Measurements from ENCODE around the gene XXYLT1. TPM values are rescaled to one million over a fixed set of nuclear protein-coding genes. Genes with fewer than 3 reads are reported as not detected.

XXYLT1 gene
- total and polyA plus RNA-seq, 10 of the 15 experiments (the other 5 are each of a cell fraction or from before 2014, with no cell fraction given) = 1.2 to 14.2 (median 9.3) TPM

DNA sequence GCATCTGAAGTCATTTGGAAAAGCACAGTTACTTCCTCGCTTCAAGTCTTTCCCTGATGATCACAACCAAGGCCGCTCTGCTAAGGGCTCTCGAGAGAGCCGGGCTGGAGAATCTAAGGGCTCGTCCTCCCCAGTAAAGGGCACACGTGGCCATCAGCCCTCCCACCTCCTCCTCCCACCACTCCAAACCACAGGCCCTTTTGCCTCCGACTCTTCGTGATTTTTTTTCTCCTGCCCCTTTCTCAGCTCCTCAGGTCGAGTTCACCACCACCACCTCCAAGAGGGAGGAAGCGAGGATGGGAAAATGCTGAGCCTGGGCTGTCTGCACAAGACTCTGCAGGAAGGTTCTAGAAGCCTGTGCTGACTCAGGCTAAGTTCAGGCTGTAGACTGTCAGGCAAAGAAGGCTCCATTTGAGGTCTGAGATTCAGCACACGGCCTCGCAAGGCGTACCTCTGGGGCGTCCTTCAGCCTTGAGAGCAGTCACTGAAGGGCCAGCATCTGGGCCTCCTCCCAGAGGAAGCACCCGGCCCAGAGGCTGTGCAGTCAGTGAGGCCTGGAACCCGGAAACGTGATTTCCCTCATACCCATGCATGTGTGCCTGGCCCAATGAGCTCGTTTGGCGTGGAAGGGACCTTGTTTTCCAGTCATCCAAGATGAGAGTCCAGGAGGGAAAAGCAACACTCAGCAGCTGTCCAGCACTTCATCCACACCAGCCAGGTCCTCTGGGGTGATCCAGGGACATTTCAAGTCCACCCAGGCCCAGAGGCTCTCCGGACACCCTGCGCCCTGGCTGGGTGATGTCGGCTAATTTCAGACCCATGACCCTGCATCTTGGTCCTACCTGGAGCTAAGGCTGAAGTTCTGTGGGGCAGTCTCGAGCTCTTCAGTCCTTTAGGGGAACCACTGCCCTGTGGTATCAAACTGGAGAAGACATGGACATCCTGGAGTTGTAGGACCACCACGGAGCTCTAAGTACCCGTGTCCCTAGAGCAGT, 196.8 kb downstream of the XXYLT1 start:
- BruUV-seq (replicated peaks) = no TSS peak
- CTCF ChIA-PET = interaction anchor here (0.9 to 1.0 kb wide), 2 partner anchors 33 to 196 kb away, joined by 3 read pairs; no protein-coding TSS in a partner anchor
- in situ Hi-C loops (cut with MboI) = no loop called here
- TF ChIP-seq SRF (IDR thresholded peaks at IDR 0.05; ENCODE audit: low read depth in 2 of 2, low read length in 2 of 2) (no peak), POLR2AphosphoS2 (IDR thresholded peaks at IDR 0.05; ENCODE audit: low read depth, low read length) (no peak), TCF3 (IDR thresholded peaks at IDR 0.05; ENCODE audit: borderline replicate concordance, insufficient read depth, low read depth, low read length) (no peak), CEBPB (IDR thresholded peaks at IDR 0.05; ENCODE audit: borderline replicate concordance in 1 of 2, low read depth in 2 of 2, low read length in 2 of 2) (no peak), SIN3A (IDR thresholded peaks at IDR 0.05; ENCODE audit: low read depth, low read length) (no peak)
- TF ChIP-seq, protein P1, sequence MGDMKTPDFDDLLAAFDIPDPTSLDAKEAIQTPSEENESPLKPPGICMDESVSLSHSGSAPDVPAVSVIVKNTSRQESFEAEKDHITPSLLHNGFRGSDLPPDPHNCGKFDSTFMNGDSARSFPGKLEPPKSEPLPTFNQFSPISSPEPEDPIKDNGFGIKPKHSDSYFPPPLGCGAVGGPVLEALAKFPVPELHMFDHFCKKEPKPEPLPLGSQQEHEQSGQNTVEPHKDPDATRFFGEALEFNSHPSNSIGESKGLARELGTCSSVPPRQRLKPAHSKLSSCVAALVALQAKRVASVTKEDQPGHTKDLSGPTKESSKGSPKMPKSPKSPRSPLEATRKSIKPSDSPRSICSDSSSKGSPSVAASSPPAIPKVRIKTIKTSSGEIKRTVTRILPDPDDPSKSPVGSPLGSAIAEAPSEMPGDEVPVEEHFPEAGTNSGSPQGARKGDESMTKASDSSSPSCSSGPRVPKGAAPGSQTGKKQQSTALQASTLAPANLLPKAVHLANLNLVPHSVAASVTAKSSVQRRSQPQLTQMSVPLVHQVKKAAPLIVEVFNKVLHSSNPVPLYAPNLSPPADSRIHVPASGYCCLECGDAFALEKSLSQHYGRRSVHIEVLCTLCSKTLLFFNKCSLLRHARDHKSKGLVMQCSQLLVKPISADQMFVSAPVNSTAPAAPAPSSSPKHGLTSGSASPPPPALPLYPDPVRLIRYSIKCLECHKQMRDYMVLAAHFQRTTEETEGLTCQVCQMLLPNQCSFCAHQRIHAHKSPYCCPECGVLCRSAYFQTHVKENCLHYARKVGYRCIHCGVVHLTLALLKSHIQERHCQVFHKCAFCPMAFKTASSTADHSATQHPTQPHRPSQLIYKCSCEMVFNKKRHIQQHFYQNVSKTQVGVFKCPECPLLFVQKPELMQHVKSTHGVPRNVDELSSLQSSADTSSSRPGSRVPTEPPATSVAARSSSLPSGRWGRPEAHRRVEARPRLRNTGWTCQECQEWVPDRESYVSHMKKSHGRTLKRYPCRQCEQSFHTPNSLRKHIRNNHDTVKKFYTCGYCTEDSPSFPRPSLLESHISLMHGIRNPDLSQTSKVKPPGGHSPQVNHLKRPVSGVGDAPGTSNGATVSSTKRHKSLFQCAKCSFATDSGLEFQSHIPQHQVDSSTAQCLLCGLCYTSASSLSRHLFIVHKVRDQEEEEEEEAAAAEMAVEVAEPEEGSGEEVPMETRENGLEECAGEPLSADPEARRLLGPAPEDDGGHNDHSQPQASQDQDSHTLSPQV (IDR thresholded peaks at IDR 0.05) = no peak
- TF ChIP-seq, protein P2, sequence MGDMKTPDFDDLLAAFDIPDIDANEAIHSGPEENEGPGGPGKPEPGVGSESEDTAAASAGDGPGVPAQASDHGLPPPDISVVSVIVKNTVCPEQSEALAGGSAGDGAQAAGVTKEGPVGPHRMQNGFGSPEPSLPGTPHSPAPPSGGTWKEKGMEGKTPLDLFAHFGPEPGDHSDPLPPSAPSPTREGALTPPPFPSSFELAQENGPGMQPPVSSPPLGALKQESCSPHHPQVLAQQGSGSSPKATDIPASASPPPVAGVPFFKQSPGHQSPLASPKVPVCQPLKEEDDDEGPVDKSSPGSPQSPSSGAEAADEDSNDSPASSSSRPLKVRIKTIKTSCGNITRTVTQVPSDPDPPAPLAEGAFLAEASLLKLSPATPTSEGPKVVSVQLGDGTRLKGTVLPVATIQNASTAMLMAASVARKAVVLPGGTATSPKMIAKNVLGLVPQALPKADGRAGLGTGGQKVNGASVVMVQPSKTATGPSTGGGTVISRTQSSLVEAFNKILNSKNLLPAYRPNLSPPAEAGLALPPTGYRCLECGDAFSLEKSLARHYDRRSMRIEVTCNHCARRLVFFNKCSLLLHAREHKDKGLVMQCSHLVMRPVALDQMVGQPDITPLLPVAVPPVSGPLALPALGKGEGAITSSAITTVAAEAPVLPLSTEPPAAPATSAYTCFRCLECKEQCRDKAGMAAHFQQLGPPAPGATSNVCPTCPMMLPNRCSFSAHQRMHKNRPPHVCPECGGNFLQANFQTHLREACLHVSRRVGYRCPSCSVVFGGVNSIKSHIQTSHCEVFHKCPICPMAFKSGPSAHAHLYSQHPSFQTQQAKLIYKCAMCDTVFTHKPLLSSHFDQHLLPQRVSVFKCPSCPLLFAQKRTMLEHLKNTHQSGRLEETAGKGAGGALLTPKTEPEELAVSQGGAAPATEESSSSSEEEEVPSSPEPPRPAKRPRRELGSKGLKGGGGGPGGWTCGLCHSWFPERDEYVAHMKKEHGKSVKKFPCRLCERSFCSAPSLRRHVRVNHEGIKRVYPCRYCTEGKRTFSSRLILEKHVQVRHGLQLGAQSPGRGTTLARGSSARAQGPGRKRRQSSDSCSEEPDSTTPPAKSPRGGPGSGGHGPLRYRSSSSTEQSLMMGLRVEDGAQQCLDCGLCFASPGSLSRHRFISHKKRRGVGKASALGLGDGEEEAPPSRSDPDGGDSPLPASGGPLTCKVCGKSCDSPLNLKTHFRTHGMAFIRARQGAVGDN (IDR thresholded peaks at IDR 0.05) = no peak

More for the DNA sequence above, 196.8 kb downstream of the XXYLT1 start:
- Histone ChIP-seq H3K36me3 (ENCODE audit: control insufficient read depth in 2 of 2, insufficient read depth in 2 of 2, low read length in 1 of 2) (no peaks in the 10 kb centered on the region), H3K4me1 (ENCODE audit: control insufficient read depth, insufficient read depth, low read length) (no peaks in the 10 kb centered on the region), H3K9me3 (replicated peaks; ENCODE audit: control insufficient read depth, insufficient read depth, low read length) (no peaks in the 10 kb centered on the region), H3K79me2 (ENCODE audit: control insufficient read depth, insufficient read depth, low read length) (no peaks in the 10 kb centered on the region), H3K9ac (ENCODE audit: control insufficient read depth, insufficient read depth, low read length) (no peak overlapping the region), H3K4me3 (no peak overlapping the region), H4K20me1 (ENCODE audit: control insufficient read depth, insufficient read depth) (no peaks in the 10 kb centered on the region), H3K27me3 (replicated peaks in 1 of 2; ENCODE audit: control insufficient read depth in 2 of 2, insufficient read depth in 2 of 2, low read length in 1 of 2) (no peaks in the 10 kb centered on the region), H3K27ac (ENCODE audit: control insufficient read depth, insufficient read depth) (no peak overlapping the region), H3K4me2 (ENCODE audit: control insufficient read depth, insufficient read depth) (no peak overlapping the region), H2AFZ (ENCODE audit: control insufficient read depth, low read depth, low read length) (no peak overlapping the region)
- POLR2A ChIA-PET = no interaction called here
- FAIRE-seq (no peak), DNase-seq (ENCODE audit: low read depth, low spot score) (no peak), ATAC-seq (no peak)
- WGBS (ENCODE audit: insufficient coverage, insufficient replicate concordance, low lambda C conversion rate, missing lambda C conversion rate) = 84% methylated on average over 25 of the region's 25 CpGs
- SMC1A ChIA-PET (ENCODE audit: uncharacterized antibody, unreplicated experiment) = interaction anchor here (1.2 to 1.5 kb wide), 2 partner anchors 30 to 33 kb away, joined by 3 to 5 read pairs; no protein-coding TSS in a partner anchor
- intact Hi-C loops (cut with micrococcal nuclease; ENCODE audit: unreplicated experiment) = no loop called here
- RAD21 ChIA-PET (ENCODE audit: unreplicated experiment) = no interaction called here
